ENCODE results near the gene IFNA16.

DNA sequence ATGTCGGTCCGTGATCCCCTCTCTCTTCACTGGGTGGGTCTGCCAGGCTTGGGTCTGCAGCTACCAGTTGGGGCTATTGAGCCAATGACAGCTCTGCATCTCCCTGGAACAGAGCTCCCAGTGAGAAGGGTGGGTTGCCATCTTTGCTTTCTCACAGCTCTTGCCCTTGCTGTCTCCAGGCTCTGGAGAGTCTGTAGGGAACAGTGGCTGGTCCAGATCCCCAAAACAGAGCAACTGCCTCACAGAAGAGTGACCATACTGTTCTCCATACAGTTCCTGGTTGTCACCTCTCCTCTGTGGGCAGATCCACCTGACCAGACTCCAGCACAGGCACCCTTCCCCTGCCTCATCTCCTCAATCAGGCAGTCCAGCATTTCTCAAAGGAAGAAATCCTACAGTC is 16.1 kb upstream of the IFNA16 start:
- TF ChIP-seq, protein P1, sequence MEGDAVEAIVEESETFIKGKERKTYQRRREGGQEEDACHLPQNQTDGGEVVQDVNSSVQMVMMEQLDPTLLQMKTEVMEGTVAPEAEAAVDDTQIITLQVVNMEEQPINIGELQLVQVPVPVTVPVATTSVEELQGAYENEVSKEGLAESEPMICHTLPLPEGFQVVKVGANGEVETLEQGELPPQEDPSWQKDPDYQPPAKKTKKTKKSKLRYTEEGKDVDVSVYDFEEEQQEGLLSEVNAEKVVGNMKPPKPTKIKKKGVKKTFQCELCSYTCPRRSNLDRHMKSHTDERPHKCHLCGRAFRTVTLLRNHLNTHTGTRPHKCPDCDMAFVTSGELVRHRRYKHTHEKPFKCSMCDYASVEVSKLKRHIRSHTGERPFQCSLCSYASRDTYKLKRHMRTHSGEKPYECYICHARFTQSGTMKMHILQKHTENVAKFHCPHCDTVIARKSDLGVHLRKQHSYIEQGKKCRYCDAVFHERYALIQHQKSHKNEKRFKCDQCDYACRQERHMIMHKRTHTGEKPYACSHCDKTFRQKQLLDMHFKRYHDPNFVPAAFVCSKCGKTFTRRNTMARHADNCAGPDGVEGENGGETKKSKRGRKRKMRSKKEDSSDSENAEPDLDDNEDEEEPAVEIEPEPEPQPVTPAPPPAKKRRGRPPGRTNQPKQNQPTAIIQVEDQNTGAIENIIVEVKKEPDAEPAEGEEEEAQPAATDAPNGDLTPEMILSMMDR (IDR thresholded peaks at IDR 0.05): no peak
- TF ChIP-seq POLR2A (IDR thresholded peaks at IDR 0.05) (no peak), POLR2AphosphoS5 (IDR thresholded peaks at IDR 0.05) (no peak)

Data from prostate gland (tissue), 2 donors.